Endothelial cell of umbilical vein (primary cell): ENCODE data around the gene ROPN1. TPM values are rescaled to one million over a fixed set of nuclear protein-coding genes. Genes with fewer than 3 reads are reported as not detected.

Experiments used
- BruUV-seq: library from RNA; stranded (reverse); fragments of 400-500 nt; replicated peaks from 2 replicates; lab custom pipeline; 2021; lab: Mats Ljungman, UMichigan
- CTCF ChIA-PET: fragments of 300-600, 350-600 bp; sonication (Branson Sonifier 250); formaldehyde crosslinking; loops from one replicate; lab custom pipeline; 2021; ENCODE audit warnings: antibody characterized with exemption, inconsistent platforms; lab: Charles Lee
- POLR2A ChIA-PET: fragments of 300-600, 350-600 bp; sonication (Branson Sonifier 250); formaldehyde crosslinking; loops from one replicate; lab custom pipeline; 2021; ENCODE audit warnings: antibody characterized with exemption, inconsistent platforms; lab: Charles Lee
- DNase-seq: peaks from one replicate; pipeline ENCODE4 v3.0.0-alpha.2; 2011; ENCODE audit warnings: low read depth, low spot score
- FAIRE-seq: peaks from 2 replicates; lab custom pipeline; 2011; peaks lifted over from hg19 to GRCh38; lab: Jason Lieb, UNC
- H2AFZ ChIP-seq: 2 replicates; pipeline ENCODE4 v1.6.0; 2012; ENCODE audit warnings: low read depth, low read length, control low read depth, inconsistent platforms
- H3K27ac ChIP-seq: 2 replicates; pipeline ENCODE4 v1.5.1; 2011; ENCODE audit warnings: low read depth, mild to moderate bottlenecking, control low read depth, low read length, moderate library complexity; ENCODE audit not compliant: insufficient read depth
- H3K27me3 ChIP-seq, 2 experiments: 2 replicates each; pipeline versions ENCODE4 v1.6.0 to v1.6.1; 2011; ENCODE audit warnings: low read length in 2 of 2, mixed read lengths in 1 of 2; ENCODE audit not compliant: control insufficient read depth in 2 of 2, insufficient read depth in 2 of 2
- H3K36me3 ChIP-seq, 2 experiments: 2 replicates in 1 of 2; 3 replicates in 1 of 2; pipeline ENCODE4 v1.5.1; 2011; ENCODE audit warnings: low read length in 2 of 2, mild to moderate bottlenecking in 1 of 2, moderate library complexity in 1 of 2; ENCODE audit not compliant: control insufficient read depth in 2 of 2, insufficient read depth in 2 of 2; ENCODE audit errors: extremely low read depth in 1 of 2
- H3K4me1 ChIP-seq: 3 replicates; pipeline ENCODE4 v1.5.1; 2011; ENCODE audit warnings: mild to moderate bottlenecking, low read length; ENCODE audit not compliant: control insufficient read depth, insufficient read depth; ENCODE audit errors: extremely low read depth
- H3K4me2 ChIP-seq: 2 replicates; pipeline ENCODE4 v1.6.1; 2011; ENCODE audit warnings: low read length, control low read depth, mixed read lengths; ENCODE audit not compliant: insufficient read depth
- H3K4me3 ChIP-seq, 3 experiments: fragments of 200-600 bp in 1 of 3; sonication (generic), shearing (Covaris generic) in 1 of 3; replicated peaks in 1 of 3; 2 replicates each; pipeline ENCODE4 v1.5.1; 2011 to 2016; ENCODE audit warnings: control low read depth in 3 of 3, low read length in 3 of 3, mild to moderate bottlenecking in 2 of 3, inconsistent platforms in 1 of 3, low read depth in 1 of 3, moderate library complexity in 1 of 3; ENCODE audit not compliant: insufficient read depth in 1 of 3
- H3K79me2 ChIP-seq: 2 replicates; pipeline ENCODE4 v1.6.0; 2012; ENCODE audit warnings: low read length, inconsistent platforms; ENCODE audit not compliant: control insufficient read depth, insufficient read depth
- H3K9ac ChIP-seq: replicated peaks from 2 replicates; pipeline ENCODE3; 2011; ENCODE audit warnings: low read length, control low read depth; ENCODE audit not compliant: insufficient read depth; ENCODE audit errors: extremely low read depth
- H3K9me1 ChIP-seq: replicated peaks from 3 replicates; pipeline ENCODE4 v1.6.0; 2011; ENCODE audit warnings: mild to moderate bottlenecking, low read length; ENCODE audit not compliant: control insufficient read depth, insufficient read depth; ENCODE audit errors: extremely low read depth
- H3K9me3 ChIP-seq: replicated peaks from 2 replicates; pipeline ENCODE4 v1.5.1; 2012; ENCODE audit warnings: low read length, inconsistent platforms; ENCODE audit not compliant: control insufficient read depth, insufficient read depth
- H4K20me1 ChIP-seq: replicated peaks from 2 replicates; pipeline ENCODE3; 2011; ENCODE audit warnings: mild to moderate bottlenecking, low read length; ENCODE audit not compliant: control insufficient read depth, insufficient read depth; ENCODE audit errors: extremely low read depth
- EZH2 ChIP-seq: IDR thresholded peaks from 2 replicates; pipeline ENCODE4 v1.6.1; 2012; ENCODE audit warnings: borderline replicate concordance, low read depth, mild to moderate bottlenecking, moderate library complexity, low read length, inconsistent platforms; ENCODE audit not compliant: severe bottlenecking
- FOS ChIP-seq: IDR thresholded peaks from 2 replicates; pipeline ENCODE4 v1.6.1; 2011; ENCODE audit warnings: mild to moderate bottlenecking, low read length, moderate library complexity, borderline replicate concordance; ENCODE audit not compliant: insufficient read depth
- GATA2 ChIP-seq: IDR thresholded peaks from 2 replicates; pipeline ENCODE4 v1.7.0; 2011; ENCODE audit warnings: low read depth, mild to moderate bottlenecking, moderate library complexity, mixed read lengths, low read length; ENCODE audit not compliant: insufficient read length, insufficient read depth
- JUN ChIP-seq: IDR thresholded peaks from 2 replicates; pipeline ENCODE4 v1.6.1; 2011; ENCODE audit warnings: borderline replicate concordance, low read depth; ENCODE audit not compliant: insufficient read length, insufficient read depth
- MYC ChIP-seq: IDR thresholded peaks from one replicate; pipeline ENCODE4 v1.6.1; 2011; ENCODE audit warnings: mild to moderate bottlenecking, low read depth, low read length
- POLR2A ChIP-seq: IDR thresholded peaks from 2 replicates; pipeline ENCODE4 v1.6.1; 2012; ENCODE audit warnings: low read depth, mild to moderate bottlenecking, control low read depth, low read length
- POLR2AphosphoS5 ChIP-seq: IDR thresholded peaks from 2 replicates; pipeline ENCODE4 v1.6.1; 2012; ENCODE audit warnings: low read depth, mild to moderate bottlenecking, control low read depth, low read length, moderate library complexity; ENCODE audit not compliant: insufficient read depth
- dilution Hi-C: fragments of 300-500 bp; cut with MboI; formaldehyde crosslinking; loops from one replicate; pipeline ENCODE4 v1.15.0; 2019; ENCODE audit warnings: low sequenced_read_pairs; ENCODE audit not compliant: extremely low pct_ligation_motif_present
- intact Hi-C: fragments of 100-400 bp; cut with micrococcal nuclease; formaldehyde crosslinking; loops from one replicate; pipeline ENCODE4 v1.10.0; 2022
- polyA plus RNA-seq, 4 experiments: library from polyadenylated mRNA; depleted of rRNA in 3 of 4; stranded (reverse) in 3 of 4; unstranded in 1 of 4; fragments of >200 nt; gene quantifications; 2 replicates each; pipeline versions ENCODE4 v1.2.1 to v1.2.3, GENCODE V29; 2011 to 2012; ENCODE audit warnings: missing spikeins in 1 of 4
- total RNA-seq: library from RNA; stranded (reverse); gene quantifications from 2 replicates; pipeline ENCODE4 v1.2.3, GENCODE V29; 2021
- TF ChIP-seq, protein P1 (sequence below): IDR thresholded peaks from 2 replicates; pipeline ENCODE4 v1.6.1; 2011; ENCODE audit not compliant: insufficient read depth, insufficient read length
- TF ChIP-seq, protein P2 (sequence below), 2 donors: IDR thresholded peaks; 1 replicate in 1 of 2; 2 replicates in 1 of 2; pipeline ENCODE4 v1.5.1; 2011; ENCODE audit warnings: low read length in 2 of 2, mild to moderate bottlenecking in 2 of 2, moderate library complexity in 2 of 2, control low read depth in 1 of 2, inconsistent platforms in 1 of 2, low read depth in 1 of 2; ENCODE audit not compliant: insufficient read depth in 1 of 2; ENCODE audit errors: extremely low read depth in 1 of 2

The ROPN1 gene
- total and polyA plus RNA-seq, 2 donors (not counting 3 experiments of a cell fraction or from before 2014, with no cell fraction given): not detected

DNA sequence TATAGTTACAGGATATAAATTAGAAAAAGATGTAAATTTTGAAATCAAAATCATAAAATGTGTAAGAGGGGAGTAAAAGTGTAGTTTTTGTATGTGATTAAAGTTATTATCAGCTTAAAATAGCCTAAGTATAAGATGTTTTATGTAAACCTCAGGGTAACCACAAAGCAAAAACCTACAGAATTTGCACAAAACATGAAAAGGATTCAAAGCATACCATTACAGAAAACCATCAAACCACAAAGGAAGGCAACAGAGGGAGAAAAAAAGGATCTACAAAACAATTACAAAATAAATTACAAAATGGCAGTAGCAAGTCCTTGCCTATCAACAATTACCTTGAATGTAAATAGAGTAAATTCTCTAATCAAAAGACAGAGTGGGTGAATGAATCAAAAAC lies 71.1 kb downstream of the ROPN1 start:
- TF ChIP-seq GATA2 (no peak), JUN (no peak), MYC (no peak), FOS (no peak), POLR2A (no peak), EZH2 (no peak), POLR2AphosphoS5 (no peak)
- TF ChIP-seq, protein P1, sequence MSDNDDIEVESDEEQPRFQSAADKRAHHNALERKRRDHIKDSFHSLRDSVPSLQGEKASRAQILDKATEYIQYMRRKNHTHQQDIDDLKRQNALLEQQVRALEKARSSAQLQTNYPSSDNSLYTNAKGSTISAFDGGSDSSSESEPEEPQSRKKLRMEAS: no peak
- TF ChIP-seq, protein P2, sequence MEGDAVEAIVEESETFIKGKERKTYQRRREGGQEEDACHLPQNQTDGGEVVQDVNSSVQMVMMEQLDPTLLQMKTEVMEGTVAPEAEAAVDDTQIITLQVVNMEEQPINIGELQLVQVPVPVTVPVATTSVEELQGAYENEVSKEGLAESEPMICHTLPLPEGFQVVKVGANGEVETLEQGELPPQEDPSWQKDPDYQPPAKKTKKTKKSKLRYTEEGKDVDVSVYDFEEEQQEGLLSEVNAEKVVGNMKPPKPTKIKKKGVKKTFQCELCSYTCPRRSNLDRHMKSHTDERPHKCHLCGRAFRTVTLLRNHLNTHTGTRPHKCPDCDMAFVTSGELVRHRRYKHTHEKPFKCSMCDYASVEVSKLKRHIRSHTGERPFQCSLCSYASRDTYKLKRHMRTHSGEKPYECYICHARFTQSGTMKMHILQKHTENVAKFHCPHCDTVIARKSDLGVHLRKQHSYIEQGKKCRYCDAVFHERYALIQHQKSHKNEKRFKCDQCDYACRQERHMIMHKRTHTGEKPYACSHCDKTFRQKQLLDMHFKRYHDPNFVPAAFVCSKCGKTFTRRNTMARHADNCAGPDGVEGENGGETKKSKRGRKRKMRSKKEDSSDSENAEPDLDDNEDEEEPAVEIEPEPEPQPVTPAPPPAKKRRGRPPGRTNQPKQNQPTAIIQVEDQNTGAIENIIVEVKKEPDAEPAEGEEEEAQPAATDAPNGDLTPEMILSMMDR (IDR thresholded peaks at IDR 0.05; ENCODE audit: extremely low read depth in 1 of 2, insufficient read depth in 1 of 2, low read depth in 1 of 2, low read length in 2 of 2): no peak
- peaks cover 0 to 2% of the 10 kb centered on the region in 2 experiments for H3K36me3 ChIP-seq
- no peak overlapping the region for H3K4me3 ChIP-seq
- H4K20me1 ChIP-seq: no peaks in the 10 kb centered on the region
- DNase-seq (no peak), FAIRE-seq (no peak)
- H3K27ac ChIP-seq: no peak overlapping the region
- no peaks in the 10 kb centered on the region for H3K9me1 ChIP-seq
- no peaks in the 10 kb centered on the region for H3K79me2 ChIP-seq
- no peak overlapping the region for H3K4me2 ChIP-seq
- BruUV-seq: no TSS peak
- ChIA-PET CTCF (no interaction called here), POLR2A (no interaction called here)
- H3K9ac ChIP-seq: no peak overlapping the region
- H2AFZ ChIP-seq: no peak overlapping the region
- H3K27me3 ChIP-seq: no peaks in the 10 kb centered on the region
- no peaks in the 10 kb centered on the region for H3K9me3 ChIP-seq
- H3K4me1 ChIP-seq: no peaks in the 10 kb centered on the region
- dilution Hi-C loops (no loop called here), intact Hi-C loops (no loop called here)
